Gastrocnemius medialis (tissue), 4 donors: Measurements from ENCODE around the gene EXOC6. TPM values are rescaled to one million over a fixed set of nuclear protein-coding genes. Genes with fewer than 3 reads are reported as not detected.

ENCODE experiments used
- ATAC-seq, 2 donors: fragments of 150-250 bp; one replicate each; pipeline ENCODE4 v1.9.1; 2016
- DNase-seq, 2 donors: peaks; one replicate each; pipeline ENCODE4 v3.0.0-alpha.2; 2019
- H3K27ac ChIP-seq, 4 donors: fragments of 200-600 bp; sonication (generic); 1 replicate in 1 of 4; 2 replicates in 3 of 4; pipeline ENCODE4 v1.5.1; 2016 to 2018; ENCODE audit warnings: mild to moderate bottlenecking in 2 of 4, moderate library complexity in 1 of 4
- H3K27me3 ChIP-seq, 3 donors: fragments of 200-600 bp; sonication (generic) in 2 of 3; 1 replicate in 1 of 3; 2 replicates in 2 of 3; pipeline versions ENCODE4 v1.5.1 to v1.6.0; 2016 to 2019; ENCODE audit warnings: mild to moderate bottlenecking in 1 of 3, moderate library complexity in 1 of 3
- H3K36me3 ChIP-seq, 2 donors: fragments of 200-600 bp; sonication (generic) in 1 of 2; one replicate each; pipeline ENCODE4 v1.5.1; 2017 to 2018
- H3K4me1 ChIP-seq, 2 donors: fragments of 200-600 bp; sonication (generic) in 1 of 2; one replicate each; pipeline ENCODE4 v1.5.1; 2016 to 2017; ENCODE audit warnings: mild to moderate bottlenecking in 2 of 2
- H3K4me3 ChIP-seq, 4 donors: fragments of 200-600 bp; sonication (generic) in 3 of 4; 1 replicate in 1 of 4; 2 replicates in 3 of 4; pipeline ENCODE4 v1.5.1; 2016 to 2019; ENCODE audit warnings: mild to moderate bottlenecking in 2 of 4
- H3K9me3 ChIP-seq, 3 donors: fragments of 200-600 bp; sonication (generic) in 2 of 3; 1 replicate in 1 of 3; 2 replicates in 2 of 3; pipeline ENCODE4 v1.5.1; 2016 to 2019
- CTCF ChIP-seq, 5 experiments: fragments of 450-650 bp in 3 of 5; fragments of 200-600 bp in 2 of 5; sonication (generic) in 2 of 5; IDR thresholded peaks in 4 of 5; conservative IDR thresholded peaks in 1 of 5; 1 replicate in 4 of 5; 2 replicates in 1 of 5; pipeline ENCODE4 v1.5.1; 2016 to 2019; ENCODE audit warnings: antibody characterized with exemption in 5 of 5, mild to moderate bottlenecking in 3 of 5, moderate library complexity in 3 of 5
- POLR2A ChIP-seq, 2 donors: fragments of 450-650 bp; IDR thresholded peaks; one replicate each; pipeline ENCODE4 v1.6.1; 2017; ENCODE audit warnings: antibody characterized with exemption in 2 of 2, mild to moderate bottlenecking in 2 of 2, moderate library complexity in 2 of 2
- in situ Hi-C, 4 donors: fragments of 200-750 bp; cut with MboI; loops; one replicate each; pipeline versions ENCODE4 v1.15.0 to v1.8.0; 2017; ENCODE audit warnings: low sequenced_read_pairs in 4 of 4
- intact Hi-C: fragments of 100-400 bp; cut with DNase I; formaldehyde crosslinking; loops from one replicate; pipeline ENCODE4 v1.15.1; 2023; ENCODE audit warnings: low total_unique reads
- total RNA-seq, 4 donors: library from RNA; depleted of rRNA; stranded (reverse); fragments of >200 nt; gene quantifications; one replicate each; pipeline versions ENCODE4 v1.1.0 to v1.2.3, GENCODE V29; 2016

Gene EXOC6
- total RNA-seq, 4 donors from 2014 or later = 11.8 to 16.8 (median 14.6) TPM

- Histone ChIP-seq H3K4me1 (peaks cover 8 to 21% of the 10 kb centered on the region in 2 donors), H3K27me3 (no peaks in the 10 kb centered on the region), H3K27ac (no peak overlapping the region), H3K9me3 (no peaks in the 10 kb centered on the region), H3K4me3 (no peak overlapping the region), H3K36me3 (no peaks in the 10 kb centered on the region)
- intact Hi-C loops = no loop called here
- no peak for TF ChIP-seq CTCF (IDR thresholded peaks at IDR 0.05 in 4 of 5, conservative IDR thresholded peaks at IDR 0.05 in 1 of 5)
- TF ChIP-seq POLR2A (IDR thresholded peaks at IDR 0.05) = no peak
- in situ Hi-C loops = no loop called here
- no peak for ATAC-seq
- DNase-seq = no peak
Measured at GRCh38 chr10:92850185-92850584, 1.9 kb downstream of the EXOC6 start.

GRCh38 chr10:92851003-92851402, 2.7 kb downstream of the EXOC6 start:
- ATAC-seq = no peak
- intact Hi-C loops = no loop called here
- in situ Hi-C loops = no loop called here

GRCh38 chr10:92855560-92855959, 7.2 kb downstream of the EXOC6 start:
- peaks cover 0 to 13% (median 0%) of the 10 kb centered on the region in 3 donors for H3K9me3 ChIP-seq
- no peaks in the 10 kb centered on the region for H3K36me3 ChIP-seq
- H3K27ac ChIP-seq = no peak overlapping the region
- no peak for TF ChIP-seq CTCF (IDR thresholded peaks at IDR 0.05 in 4 of 5, conservative IDR thresholded peaks at IDR 0.05 in 1 of 5)
- no peak for TF ChIP-seq POLR2A (IDR thresholded peaks at IDR 0.05)
- no peaks in the 10 kb centered on the region for H3K27me3 ChIP-seq
- DNase-seq = no peak
- in situ Hi-C loops = no loop called here
- no peak for ATAC-seq
- H3K4me3 ChIP-seq = no peak overlapping the region
- intact Hi-C loops = no loop called here
- no peaks in the 10 kb centered on the region for H3K4me1 ChIP-seq

More at GRCh38 chr10:92851003-92851402, 2.7 kb downstream of the EXOC6 start:
- Histone ChIP-seq H3K9me3 (no peaks in the 10 kb centered on the region), H3K27me3 (no peaks in the 10 kb centered on the region), H3K36me3 (no peaks in the 10 kb centered on the region), H3K4me1 (peaks cover 8 to 17% of the 10 kb centered on the region in 2 donors), H3K27ac (no peak overlapping the region), H3K4me3 (no peak overlapping the region)
- TF ChIP-seq CTCF (IDR thresholded peaks at IDR 0.05 in 4 of 5, conservative IDR thresholded peaks at IDR 0.05 in 1 of 5) (no peak), POLR2A (IDR thresholded peaks at IDR 0.05) (no peak)
- DNase-seq = no peak

- in situ Hi-C loops = no loop called here
- intact Hi-C loops = no loop called here
- no peak for DNase-seq
- TF ChIP-seq CTCF (IDR thresholded peaks at IDR 0.05 in 4 of 5, conservative IDR thresholded peaks at IDR 0.05 in 1 of 5) = no peak
- TF ChIP-seq POLR2A (IDR thresholded peaks at IDR 0.05) = no peak
- Histone ChIP-seq H3K4me1 (peaks cover 4 to 5% of the 10 kb centered on the region in 2 donors), H3K4me3 (no peak overlapping the region), H3K36me3 (no peaks in the 10 kb centered on the region), H3K9me3 (peaks cover 0 to 13% (median 0%) of the 10 kb centered on the region in 3 donors), H3K27me3 (no peaks in the 10 kb centered on the region), H3K27ac (no peak overlapping the region)
- no peak for ATAC-seq
Measured at GRCh38 chr10:92857904-92858514, 9.7 kb downstream of the EXOC6 start.

GRCh38 chr10:92867235-92867634, 18.9 kb downstream of the EXOC6 start:
- Histone ChIP-seq H3K36me3 (no peaks in the 10 kb centered on the region), H3K4me1 (peaks cover 0 to 9% of the 10 kb centered on the region in 2 donors), H3K9me3 (no peaks in the 10 kb centered on the region), H3K27me3 (no peaks in the 10 kb centered on the region), H3K27ac (no peak overlapping the region), H3K4me3 (no peak overlapping the region)
- intact Hi-C loops (no loop called here), in situ Hi-C loops (no loop called here)
- DNase-seq = no peak
- TF ChIP-seq POLR2A (IDR thresholded peaks at IDR 0.05) = no peak
- TF ChIP-seq CTCF (IDR thresholded peaks at IDR 0.05 in 4 of 5, conservative IDR thresholded peaks at IDR 0.05 in 1 of 5) = no peak
- ATAC-seq = no peak
